Calu3 (cell line): Measurements from ENCODE around the gene PDGFB. TPM values are rescaled to one million over a fixed set of nuclear protein-coding genes. Genes with fewer than 3 reads are reported as not detected.

ENCODE experiments used
- BruUV-seq: library from RNA; stranded (reverse); fragments of 400-500 nt; replicated peaks from 2 replicates; lab custom pipeline; 2021; lab: Mats Ljungman, UMichigan
- CTCF ChIA-PET: fragments of 300-600 bp; sonication (Branson Sonifier 250); formaldehyde crosslinking; loops from one replicate; lab custom pipeline; 2022; ENCODE audit warnings: antibody characterized with exemption; lab: Charles Lee
- DNase-seq: peaks from one replicate; pipeline ENCODE4 v3.0.0; 2022
- H3K27ac Mint-ChIP-seq: one replicate; pipeline ENCODE4 v1.8.0; 2022; ENCODE audit warnings: mixed read lengths; ENCODE audit not compliant: unreplicated experiment
- H3K27me3 Mint-ChIP-seq: one replicate; pipeline ENCODE4 v1.8.0; 2022; ENCODE audit warnings: mixed read lengths; ENCODE audit not compliant: unreplicated experiment
- H3K36me3 Mint-ChIP-seq: one replicate; pipeline ENCODE4 v1.8.0; 2022; ENCODE audit warnings: mild to moderate bottlenecking, moderate library complexity, mixed read lengths; ENCODE audit not compliant: insufficient read depth, unreplicated experiment
- H3K4me1 Mint-ChIP-seq: one replicate; pipeline ENCODE4 v1.8.0; 2022; ENCODE audit warnings: mild to moderate bottlenecking, low read depth, mixed read lengths; ENCODE audit not compliant: unreplicated experiment
- H3K4me3 Mint-ChIP-seq: one replicate; pipeline ENCODE4 v1.8.0; 2022; ENCODE audit warnings: mild to moderate bottlenecking, low read depth, moderate library complexity, mixed read lengths; ENCODE audit not compliant: unreplicated experiment
- H3K9me3 Mint-ChIP-seq: one replicate; pipeline ENCODE4 v1.8.0; 2022; ENCODE audit warnings: low read depth, mixed read lengths; ENCODE audit not compliant: unreplicated experiment
- CTCF ChIP-seq: fragments of 200-600 bp; IDR thresholded peaks from one replicate; pipeline ENCODE4 v1.8.0; 2022; ENCODE audit warnings: antibody characterized with exemption; ENCODE audit not compliant: unreplicated experiment
- intact Hi-C: fragments of 100-400 bp; cut with micrococcal nuclease; formaldehyde crosslinking; loops from one replicate; pipeline ENCODE4 v1.10.0; 2022; ENCODE audit not compliant: unreplicated experiment
- total RNA-seq: library from RNA; stranded (reverse); gene quantifications from 2 replicates; pipeline ENCODE4 v1.2.3, GENCODE V29; 2022

Gene PDGFB
- total RNA-seq, 1 experiment from 2014 or later, result 25.9 TPM

GRCh38 chr22:39237318-39238100, 7.3 kb downstream of the PDGFB start:
- Mint-ChIP-seq H3K9me3 (no peaks in the 10 kb centered on the region), H3K27me3 (no peaks in the 10 kb centered on the region), H3K36me3 (peaks cover 36% of the 10 kb centered on the region), H3K4me3 (no peak overlapping the region), H3K27ac (peak overlapping the region; percentile 10), H3K4me1 (peaks cover 69% of the 10 kb centered on the region)
- intact Hi-C loops, result no loop called here
- CTCF ChIA-PET, result interaction anchor here (1.0 kb wide), 1 partner anchor 68 kb away, joined by 5 read pairs; no protein-coding TSS in a partner anchor
- DNase-seq, result no peak
- no TSS peak for BruUV-seq
- TF ChIP-seq CTCF, result no peak

- CTCF ChIA-PET, result interaction anchor here (0.5 to 1.0 kb wide), 3 partner anchors 17 to 67 kb away, joined by 4 to 5 read pairs (median 4); no protein-coding TSS in a partner anchor
- H3K4me1 Mint-ChIP-seq, result peaks cover 66% of the 10 kb centered on the region
These were observed 8.2 kb downstream of the PDGFB start for GRCh38 chr22:39236321-39237317.

GRCh38 chr22:39234867-39235687, 9.7 kb downstream of the PDGFB start:
- Mint-ChIP-seq H3K4me3 (no peak overlapping the region), H3K27me3 (no peaks in the 10 kb centered on the region), H3K36me3 (peaks cover 17% of the 10 kb centered on the region), H3K27ac (no peak overlapping the region), H3K4me1 (peaks cover 51% of the 10 kb centered on the region), H3K9me3 (no peaks in the 10 kb centered on the region)
- TF ChIP-seq CTCF, result no peak
- no TSS peak for BruUV-seq
- intact Hi-C loops, result no loop called here
- no peak for DNase-seq
- CTCF ChIA-PET, result no interaction called here

More at GRCh38 chr22:39236321-39237317, 8.2 kb downstream of the PDGFB start:
- Mint-ChIP-seq H3K36me3 (peaks cover 32% of the 10 kb centered on the region), H3K27ac (peak overlapping the region; percentile 10), H3K4me3 (no peak overlapping the region), H3K27me3 (no peaks in the 10 kb centered on the region), H3K9me3 (no peaks in the 10 kb centered on the region)
- no peak for DNase-seq
- TF ChIP-seq CTCF, result no peak
- intact Hi-C loops, result no loop called here
- no TSS peak for BruUV-seq

GRCh38 chr22:39234472-39234787, 10.4 kb downstream of the PDGFB start:
- TF ChIP-seq CTCF, result no peak
- Mint-ChIP-seq H3K27me3 (no peaks in the 10 kb centered on the region), H3K27ac (no peak overlapping the region), H3K9me3 (no peaks in the 10 kb centered on the region), H3K4me1 (peaks cover 44% of the 10 kb centered on the region), H3K4me3 (no peak overlapping the region), H3K36me3 (peaks cover 11% of the 10 kb centered on the region)
- CTCF ChIA-PET, result no interaction called here
- DNase-seq, result no peak
- BruUV-seq, result no TSS peak
- intact Hi-C loops, result no loop called here
